ENCODE measurements around the gene TBC1D1.

Gene TBC1D1, protein sequence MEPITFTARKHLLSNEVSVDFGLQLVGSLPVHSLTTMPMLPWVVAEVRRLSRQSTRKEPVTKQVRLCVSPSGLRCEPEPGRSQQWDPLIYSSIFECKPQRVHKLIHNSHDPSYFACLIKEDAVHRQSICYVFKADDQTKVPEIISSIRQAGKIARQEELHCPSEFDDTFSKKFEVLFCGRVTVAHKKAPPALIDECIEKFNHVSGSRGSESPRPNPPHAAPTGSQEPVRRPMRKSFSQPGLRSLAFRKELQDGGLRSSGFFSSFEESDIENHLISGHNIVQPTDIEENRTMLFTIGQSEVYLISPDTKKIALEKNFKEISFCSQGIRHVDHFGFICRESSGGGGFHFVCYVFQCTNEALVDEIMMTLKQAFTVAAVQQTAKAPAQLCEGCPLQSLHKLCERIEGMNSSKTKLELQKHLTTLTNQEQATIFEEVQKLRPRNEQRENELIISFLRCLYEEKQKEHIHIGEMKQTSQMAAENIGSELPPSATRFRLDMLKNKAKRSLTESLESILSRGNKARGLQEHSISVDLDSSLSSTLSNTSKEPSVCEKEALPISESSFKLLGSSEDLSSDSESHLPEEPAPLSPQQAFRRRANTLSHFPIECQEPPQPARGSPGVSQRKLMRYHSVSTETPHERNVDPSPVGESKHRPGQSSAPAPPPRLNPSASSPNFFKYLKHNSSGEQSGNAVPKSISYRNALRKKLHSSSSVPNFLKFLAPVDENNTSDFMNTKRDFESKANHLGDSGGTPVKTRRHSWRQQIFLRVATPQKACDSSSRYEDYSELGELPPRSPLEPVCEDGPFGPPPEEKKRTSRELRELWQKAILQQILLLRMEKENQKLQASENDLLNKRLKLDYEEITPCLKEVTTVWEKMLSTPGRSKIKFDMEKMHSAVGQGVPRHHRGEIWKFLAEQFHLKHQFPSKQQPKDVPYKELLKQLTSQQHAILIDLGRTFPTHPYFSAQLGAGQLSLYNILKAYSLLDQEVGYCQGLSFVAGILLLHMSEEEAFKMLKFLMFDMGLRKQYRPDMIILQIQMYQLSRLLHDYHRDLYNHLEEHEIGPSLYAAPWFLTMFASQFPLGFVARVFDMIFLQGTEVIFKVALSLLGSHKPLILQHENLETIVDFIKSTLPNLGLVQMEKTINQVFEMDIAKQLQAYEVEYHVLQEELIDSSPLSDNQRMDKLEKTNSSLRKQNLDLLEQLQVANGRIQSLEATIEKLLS (N-terminal part only)

GRCh38 chr4:37890801-37891259 is at the start of gene TBC1D1:
Gene TBC1D1 (plus strand): TSS chr4:37891084. CDS start chr4:37902096, 11,012 bp downstream.
- DNase-seq (ENCODE audit: low read depth in 2 of 2), result peak in 1 of 2 donors; percentile 40

DNA sequence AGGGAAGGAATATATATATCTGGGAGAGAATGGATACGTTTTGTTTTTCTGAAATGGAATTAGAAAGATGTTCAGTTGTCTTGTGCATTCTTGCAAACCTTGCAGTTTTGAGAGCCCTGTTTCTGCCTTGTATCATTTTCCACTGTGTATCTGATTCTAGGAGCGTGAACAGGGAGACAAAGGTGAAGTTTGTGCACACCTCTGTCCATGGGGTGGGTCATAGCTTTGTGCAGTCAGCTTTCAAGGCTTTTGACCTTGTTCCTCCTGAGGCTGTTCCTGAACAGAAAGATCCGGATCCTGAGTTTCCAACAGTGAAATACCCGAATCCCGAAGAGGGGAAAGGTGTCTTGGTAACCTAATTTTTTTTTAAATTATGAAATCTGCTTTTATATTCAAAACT is 46.7 kb upstream of the TBC1D1 start:
- no peak for DNase-seq (ENCODE audit: low read depth in 2 of 2)

- DNase-seq (ENCODE audit: low read depth in 2 of 2), result no peak
Measured at GRCh38 chr4:37845201-37845600, 45.7 kb upstream of the TBC1D1 start.

DNA sequence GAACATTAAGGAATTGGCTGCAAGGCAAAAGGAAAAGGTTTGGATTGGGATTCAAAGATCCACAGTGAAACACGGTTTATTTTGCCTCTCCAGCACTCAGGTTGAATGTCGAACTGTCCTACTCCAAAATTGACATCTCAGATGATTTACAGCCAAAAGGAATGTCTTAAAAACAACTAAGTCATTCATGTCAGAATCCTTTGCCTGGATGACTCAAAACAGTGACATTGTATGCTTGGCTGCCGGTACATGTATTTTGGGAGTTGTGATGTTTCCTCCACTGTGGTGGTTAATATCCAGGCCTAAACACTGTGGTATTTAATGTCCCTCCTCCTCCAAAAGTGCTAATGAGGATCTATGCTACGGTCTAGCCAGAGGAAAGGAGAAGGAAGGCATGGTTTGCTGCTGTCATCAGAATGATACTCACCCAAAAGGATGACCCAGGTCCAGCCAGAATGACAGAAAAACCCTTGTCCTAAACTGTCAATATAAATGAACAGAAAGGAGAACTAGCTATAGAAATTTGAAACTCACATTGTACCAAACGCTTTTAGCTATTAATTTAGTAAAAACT is 43.5 kb upstream of the TBC1D1 start:
- no peak for DNase-seq (ENCODE audit: low read depth in 2 of 2)

DNA sequence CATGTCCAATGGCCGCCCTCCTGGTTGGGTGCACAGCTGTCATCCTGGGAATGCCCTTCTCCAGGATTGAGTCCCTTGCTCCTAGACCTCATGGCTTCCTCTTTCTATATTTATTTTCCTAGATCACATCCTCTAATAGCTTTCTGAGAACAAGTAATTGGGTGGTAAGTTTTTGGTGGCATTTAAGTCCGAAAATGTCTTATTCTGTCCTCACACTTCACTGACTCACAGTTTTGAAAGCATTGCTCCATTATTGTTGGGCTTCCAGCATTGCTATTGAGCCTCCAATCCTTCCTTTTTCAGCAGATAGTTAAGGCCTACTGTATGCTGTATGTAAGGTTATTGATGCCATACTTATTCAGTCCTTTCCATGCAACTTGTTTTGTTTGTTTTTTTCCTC is 38.5 kb upstream of the TBC1D1 start:
- DNase-seq (ENCODE audit: low read depth in 2 of 2), result no peak

- no peak for DNase-seq (ENCODE audit: low read depth in 2 of 2)
Measured at GRCh38 chr4:37858112-37858511, 32.8 kb upstream of the TBC1D1 start.

DNA sequence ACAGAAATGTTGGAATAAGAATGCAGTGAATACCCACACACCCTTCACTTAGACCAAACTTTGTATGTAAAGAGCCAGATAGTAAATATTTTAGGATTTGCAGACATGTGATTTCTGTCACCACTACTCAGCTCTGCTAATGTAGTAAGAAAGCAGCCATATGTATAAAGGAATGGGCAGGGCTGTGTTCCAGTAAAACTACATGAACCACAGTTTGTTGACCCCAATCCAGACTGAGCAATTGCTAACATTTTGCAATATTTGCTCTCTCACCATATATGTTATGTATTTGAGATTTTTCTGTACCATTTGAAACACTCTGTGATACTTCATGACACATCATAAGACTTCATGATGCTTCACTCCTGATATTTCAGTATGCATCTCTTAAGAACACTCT is 32.0 kb upstream of the TBC1D1 start:
- no peak for DNase-seq (ENCODE audit: low read depth in 2 of 2)

DNA sequence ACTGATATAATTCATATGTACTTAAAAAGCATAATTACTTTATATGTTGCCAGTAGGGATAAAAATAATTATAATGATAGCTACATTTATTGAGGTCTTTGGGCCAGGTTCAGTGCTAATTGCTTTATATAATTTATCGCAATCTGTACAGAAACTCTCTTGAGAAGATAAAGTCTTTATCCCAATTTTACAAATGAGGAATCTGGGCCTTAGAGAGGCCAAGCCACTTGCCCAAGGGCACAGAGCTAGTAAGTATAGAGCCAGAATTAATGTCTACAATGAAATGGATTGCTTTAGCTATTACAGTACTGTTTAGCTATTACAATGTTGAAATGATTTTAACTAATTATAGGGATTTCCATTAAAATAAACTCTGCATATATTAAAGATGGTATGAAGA is 30.6 kb upstream of the TBC1D1 start:
- no peak for DNase-seq (ENCODE audit: low read depth in 2 of 2)

GRCh38 chr4:37862961-37863360 is 27.9 kb upstream of the TBC1D1 start:
- no peak for DNase-seq (ENCODE audit: low read depth in 2 of 2)

- DNase-seq (ENCODE audit: low read depth in 2 of 2), result no peak
Measured at GRCh38 chr4:37864786-37865185, 26.1 kb upstream of the TBC1D1 start.

- DNase-seq (ENCODE audit: low read depth in 2 of 2), result no peak
Measured at GRCh38 chr4:37865450-37865849, 25.4 kb upstream of the TBC1D1 start.

DNA sequence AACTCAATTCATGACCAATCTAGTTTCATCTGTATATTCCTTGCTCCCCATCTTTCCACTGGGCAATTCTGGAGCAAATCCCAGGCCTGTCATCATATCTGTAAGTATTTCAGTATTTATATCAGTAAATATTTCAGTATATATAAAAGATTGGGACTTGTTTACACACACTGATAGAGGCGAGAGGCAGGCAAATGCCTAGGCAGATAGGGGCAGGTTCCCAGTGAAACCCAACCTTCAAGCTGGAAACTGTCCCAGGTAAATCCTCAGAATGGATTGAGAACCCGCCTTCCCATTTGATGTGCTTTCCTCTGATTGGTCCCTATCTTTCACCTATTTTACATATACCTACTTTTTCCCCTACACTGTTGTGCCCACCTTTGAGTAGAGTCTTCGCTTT is 23.8 kb upstream of the TBC1D1 start:
- no peak for DNase-seq (ENCODE audit: low read depth in 2 of 2)

GRCh38 chr4:37868238-37868637 is 22.6 kb upstream of the TBC1D1 start:
- DNase-seq (ENCODE audit: low read depth in 2 of 2), result no peak

DNA sequence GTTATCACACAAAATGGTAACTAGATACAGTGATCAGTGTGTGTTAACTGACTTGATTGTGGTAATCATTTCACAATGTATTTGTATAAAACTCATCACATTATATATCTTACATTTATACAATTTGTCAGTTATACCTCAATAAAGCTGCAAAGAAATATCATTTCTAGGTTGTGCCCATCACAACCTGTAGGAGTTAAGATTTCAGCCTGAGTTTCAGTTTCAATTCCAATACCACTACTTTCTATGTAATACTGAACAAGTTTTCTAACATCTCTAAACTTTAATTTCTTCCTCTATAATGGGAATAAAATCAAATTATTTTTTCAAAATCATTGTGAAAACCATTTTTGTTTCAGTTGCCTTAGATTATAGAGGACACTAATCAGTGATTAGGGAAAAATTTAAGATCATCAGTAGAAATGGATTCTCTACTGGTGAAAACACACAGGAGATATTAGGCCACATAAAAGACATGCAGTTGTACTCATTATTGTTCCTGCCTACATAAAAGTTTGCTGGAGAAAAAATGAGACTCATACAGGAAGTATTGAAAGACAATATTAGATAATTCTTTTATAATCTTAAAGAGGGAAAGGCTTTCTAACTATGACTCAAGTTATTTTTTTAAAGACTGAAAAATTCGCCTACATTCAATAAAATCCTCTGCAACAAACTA is 18.4 kb upstream of the TBC1D1 start:
- no peak for DNase-seq (ENCODE audit: low read depth in 2 of 2)

GRCh38 chr4:37873386-37873785 is 17.5 kb upstream of the TBC1D1 start:
- no peak for DNase-seq (ENCODE audit: low read depth in 2 of 2)

DNA sequence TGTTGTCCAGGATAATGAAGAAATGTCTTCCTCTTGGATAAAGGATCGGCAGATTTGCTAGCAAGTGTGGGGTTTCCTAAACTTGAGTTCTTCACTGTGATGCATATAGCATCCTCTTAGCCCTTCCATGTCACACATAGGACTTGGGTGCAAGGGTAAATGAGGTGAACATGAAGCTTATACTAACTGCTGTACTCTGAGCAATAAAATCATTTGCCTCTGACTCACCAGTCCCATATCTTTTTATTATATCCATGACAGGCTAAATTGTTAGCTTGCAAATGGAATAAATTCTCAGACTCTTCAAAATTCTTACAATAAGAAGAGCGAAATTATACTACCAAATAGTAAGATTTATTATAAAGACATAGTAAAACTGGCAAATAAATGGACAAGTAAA is 14.7 kb upstream of the TBC1D1 start:
- DNase-seq (ENCODE audit: low read depth in 2 of 2), result no peak

DNA sequence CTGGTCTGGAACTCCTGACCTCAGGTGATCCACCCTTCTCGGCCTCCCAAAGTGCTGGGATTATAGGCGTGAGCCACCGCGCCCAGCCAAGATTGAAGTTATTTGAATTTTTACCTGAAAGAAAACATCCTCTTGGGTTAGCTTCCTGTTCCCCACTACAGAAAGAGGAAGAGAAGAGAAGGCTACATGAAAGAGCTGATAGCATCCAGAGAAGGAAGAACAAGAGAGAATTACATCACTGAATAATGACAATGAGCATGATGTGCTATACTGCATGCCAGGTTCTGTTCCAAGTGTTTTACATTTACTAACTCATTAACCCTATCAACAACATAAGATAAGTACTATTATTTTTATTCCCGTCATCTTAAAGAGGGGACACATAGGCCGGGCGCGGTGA is 11.5 kb upstream of the TBC1D1 start:
- DNase-seq (ENCODE audit: low read depth in 2 of 2), result no peak

- no peak for DNase-seq (ENCODE audit: low read depth in 2 of 2)
Measured at GRCh38 chr4:37881811-37882210, 9.1 kb upstream of the TBC1D1 start.

DNA sequence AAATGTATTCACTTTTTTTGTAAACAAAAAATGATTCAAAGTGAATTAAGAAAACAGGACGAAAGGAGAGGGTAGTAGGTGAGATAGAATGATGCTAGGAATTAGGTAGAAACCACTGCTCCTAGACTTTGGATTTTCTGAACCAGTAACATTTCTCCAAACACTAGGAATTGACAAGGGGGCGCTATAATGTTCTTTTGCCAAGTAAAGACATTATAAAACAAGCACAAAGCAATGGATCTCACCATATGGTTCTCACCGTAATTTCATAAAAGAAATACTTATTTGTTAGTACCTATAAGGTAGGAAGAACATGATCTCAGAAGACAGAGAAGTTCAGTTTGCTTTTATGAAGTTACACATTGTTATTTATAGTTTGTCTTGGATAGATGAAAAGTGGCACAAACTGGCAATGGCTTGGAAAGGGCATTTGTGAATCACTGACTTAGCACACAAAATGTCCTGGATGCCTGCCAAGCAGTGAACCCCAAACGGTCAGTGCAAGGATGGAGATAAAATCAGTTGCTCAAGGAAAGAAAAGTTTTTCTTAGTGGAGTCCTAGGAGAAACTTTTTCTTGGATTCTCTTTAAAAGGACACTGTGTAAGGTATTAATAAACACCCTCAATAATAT is 8.1 kb upstream of the TBC1D1 start:
- no peak for DNase-seq (ENCODE audit: low read depth in 2 of 2)

DNA sequence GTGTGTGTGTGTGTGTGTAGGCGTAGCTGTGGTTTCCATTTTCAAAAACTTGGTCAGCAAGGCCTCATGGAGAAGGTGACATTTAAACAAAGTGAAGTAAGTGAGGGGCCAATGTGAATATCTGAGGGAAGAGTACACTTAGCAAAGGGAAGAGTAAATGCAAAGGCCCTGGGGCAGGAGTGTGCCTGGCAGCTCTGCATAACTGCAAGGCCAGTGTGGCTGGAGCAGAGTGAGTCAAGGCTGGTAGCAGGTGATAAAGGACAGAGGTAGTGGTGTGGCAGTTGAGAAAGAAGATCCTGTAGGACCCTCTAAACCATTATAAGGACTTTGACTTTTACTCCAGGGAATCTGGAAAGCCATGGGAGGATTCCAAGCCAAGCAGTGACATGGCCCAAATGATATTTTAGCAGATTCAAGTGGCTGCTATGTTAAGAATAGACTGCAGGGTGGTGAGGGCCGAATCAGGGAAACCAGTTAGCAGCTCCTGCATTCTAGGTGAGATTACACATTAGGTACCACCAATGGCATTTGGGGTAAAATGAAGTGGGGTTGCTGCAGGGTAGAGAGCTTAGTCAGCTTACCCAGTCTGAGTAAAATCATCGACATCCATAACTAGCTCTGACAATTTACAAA is 5.9 kb upstream of the TBC1D1 start:
- no peak for DNase-seq (ENCODE audit: low read depth in 2 of 2)

All from stimulated activated CD8-positive, alpha-beta memory T cell treated with anti-CD3 and anti-CD28 coated beads, Interleukin-7, amount 100 ng/mL, for 4 hours (primary cell).